ENCODE measurements around the gene MCAT. TPM values are rescaled to one million over a fixed set of nuclear protein-coding genes. Genes with fewer than 3 reads are reported as not detected.
"Not testable (repeated sequence)": the region's sequence is repeated elsewhere in the genome, so short reads cannot be mapped to it uniquely, and the experiment has no call there.

The MCAT gene
- total RNA-seq, 1 donor from 2014 or later: 12.1 TPM

- intact Hi-C loops (cut with micrococcal nuclease): no loop called here
Observed at GRCh38 chr22:43128928-43129424, 14.2 kb downstream of the MCAT start.

GRCh38 chr22:43128116-43128515 is 15.1 kb downstream of the MCAT start:
- intact Hi-C loops (cut with micrococcal nuclease): no loop called here

- intact Hi-C loops (cut with micrococcal nuclease): no loop called here
Observed at GRCh38 chr22:43127166-43127908, 15.9 kb downstream of the MCAT start.

- intact Hi-C loops (cut with micrococcal nuclease): no loop called here
Observed at GRCh38 chr22:43126501-43127165, 16.6 kb downstream of the MCAT start.

GRCh38 chr22:43118953-43119458 is 24.2 kb downstream of the MCAT start:
- intact Hi-C loops (cut with micrococcal nuclease): no loop called here

GRCh38 chr22:43118024-43118849 is 25.0 kb downstream of the MCAT start:
- intact Hi-C loops (cut with micrococcal nuclease): no loop called here

- intact Hi-C loops (cut with micrococcal nuclease): no loop called here
Observed at GRCh38 chr22:43116932-43117331, 26.3 kb downstream of the MCAT start.

- intact Hi-C loops (cut with micrococcal nuclease): loop anchor here (5.0 kb wide), 1 partner anchor 37 kb away; the partner anchor contains the start of gene TSPO
Observed at GRCh38 chr22:43114958-43115357, 28.2 kb downstream of the MCAT start.

GRCh38 chr22:43113526-43114251 is 29.5 kb downstream of the MCAT start:
- intact Hi-C loops (cut with micrococcal nuclease): loop anchor here (5.0 kb wide), 1 partner anchor 39 kb away; the partner anchor contains the start of gene TSPO

GRCh38 chr22:43110927-43111623 is 32.1 kb downstream of the MCAT start:
- intact Hi-C loops (cut with micrococcal nuclease): loop anchor here (5.0 kb wide), 1 partner anchor 41 kb away; the partner anchor contains the start of gene TSPO

- intact Hi-C loops (cut with micrococcal nuclease): loop anchor here (5.0 kb wide), 1 partner anchor 42 kb away; the partner anchor contains the start of gene TSPO
Observed at GRCh38 chr22:43110444-43110926, 32.7 kb downstream of the MCAT start, which contains the start of gene BIK. Gene BIK (plus strand): TSS chr22:43110750. CDS start chr22:43124023, 13,273 bp downstream.

- intact Hi-C loops (cut with micrococcal nuclease): loop anchor here (5.0 kb wide), 1 partner anchor 42 kb away; the partner anchor contains the start of gene TSPO
Observed at GRCh38 chr22:43109921-43110443, 33.2 kb downstream of the MCAT start.

GRCh38 chr22:43109511-43109910 is 33.7 kb downstream of the MCAT start:
- intact Hi-C loops (cut with micrococcal nuclease): no loop called here

GRCh38 chr22:43106302-43106701 is 36.9 kb downstream of the MCAT start:
- intact Hi-C loops (cut with micrococcal nuclease): no loop called here

- intact Hi-C loops (cut with micrococcal nuclease): not testable (repeated sequence)
Observed at GRCh38 chr22:43104950-43105349, 38.2 kb downstream of the MCAT start.

- intact Hi-C loops (cut with micrococcal nuclease): not testable (repeated sequence)
Observed at GRCh38 chr22:43104056-43104625, 39.1 kb downstream of the MCAT start.

GRCh38 chr22:43101306-43101705 is 41.9 kb downstream of the MCAT start:
- intact Hi-C loops (cut with micrococcal nuclease): no loop called here

- intact Hi-C loops (cut with micrococcal nuclease): no loop called here
Observed at GRCh38 chr22:43100225-43100624, 43.0 kb downstream of the MCAT start.

GRCh38 chr22:43099095-43099494 is 44.1 kb downstream of the MCAT start:
- intact Hi-C loops (cut with micrococcal nuclease): no loop called here

Measured in T-helper 2 cell treated with Interferon-gamma antibody and Interleukin-4, amounts not matched to agents 100 ng/mL and 5 ng/mL, for 36 hours (primary cell).